Uterus (tissue), 2 donors: ENCODE measurements around the gene PHLPP2.

Experiments used
- POLR2A ChIP-seq, 2 donors: fragments of 450-650 bp; IDR thresholded peaks; one replicate each; pipeline ENCODE4 v1.6.1; 2016; ENCODE audit warnings: antibody characterized with exemption in 2 of 2, mild to moderate bottlenecking in 1 of 2, moderate library complexity in 1 of 2
- TF ChIP-seq, protein P1 (sequence below), 4 experiments: fragments of 200-600 bp in 2 of 4; fragments of 450-650 bp in 2 of 4; sonication (generic) in 2 of 4; IDR thresholded peaks; one replicate each; pipeline ENCODE4 v1.5.1; 2016 to 2019; ENCODE audit warnings: antibody characterized with exemption in 4 of 4, mild to moderate bottlenecking in 2 of 4, moderate library complexity in 1 of 4

DNA sequence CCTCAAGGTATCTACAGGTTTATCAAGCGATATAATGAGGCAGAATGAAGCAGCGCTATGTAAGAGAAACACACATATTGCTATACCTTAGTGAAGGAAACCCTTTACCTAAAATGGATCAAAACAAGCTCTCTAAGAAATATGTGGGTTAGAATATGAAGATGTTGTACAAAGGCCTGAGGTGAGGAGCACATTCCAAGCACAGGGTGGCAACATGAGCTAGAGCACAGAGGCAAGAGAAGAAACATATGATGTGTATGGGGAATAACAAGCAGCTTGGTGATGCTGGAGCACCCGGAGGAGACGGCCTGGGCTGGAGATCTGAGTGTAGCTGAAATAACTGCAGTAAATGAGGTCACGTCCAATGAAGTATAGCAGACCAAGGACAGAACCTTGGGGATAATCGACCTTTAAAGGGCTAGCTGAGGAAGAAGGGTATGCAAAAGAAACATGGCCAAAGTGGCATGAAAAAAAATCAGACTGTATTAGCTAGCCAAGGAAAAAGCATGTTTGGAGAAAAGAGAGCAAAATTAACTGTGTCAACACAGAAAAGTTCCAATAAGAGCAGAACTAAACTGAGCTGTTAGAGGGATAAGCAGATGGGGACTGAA lies 54.5 kb downstream of the PHLPP2 start:
- TF ChIP-seq POLR2A (IDR thresholded peaks at IDR 0.05), result no peak
- TF ChIP-seq, protein P1, sequence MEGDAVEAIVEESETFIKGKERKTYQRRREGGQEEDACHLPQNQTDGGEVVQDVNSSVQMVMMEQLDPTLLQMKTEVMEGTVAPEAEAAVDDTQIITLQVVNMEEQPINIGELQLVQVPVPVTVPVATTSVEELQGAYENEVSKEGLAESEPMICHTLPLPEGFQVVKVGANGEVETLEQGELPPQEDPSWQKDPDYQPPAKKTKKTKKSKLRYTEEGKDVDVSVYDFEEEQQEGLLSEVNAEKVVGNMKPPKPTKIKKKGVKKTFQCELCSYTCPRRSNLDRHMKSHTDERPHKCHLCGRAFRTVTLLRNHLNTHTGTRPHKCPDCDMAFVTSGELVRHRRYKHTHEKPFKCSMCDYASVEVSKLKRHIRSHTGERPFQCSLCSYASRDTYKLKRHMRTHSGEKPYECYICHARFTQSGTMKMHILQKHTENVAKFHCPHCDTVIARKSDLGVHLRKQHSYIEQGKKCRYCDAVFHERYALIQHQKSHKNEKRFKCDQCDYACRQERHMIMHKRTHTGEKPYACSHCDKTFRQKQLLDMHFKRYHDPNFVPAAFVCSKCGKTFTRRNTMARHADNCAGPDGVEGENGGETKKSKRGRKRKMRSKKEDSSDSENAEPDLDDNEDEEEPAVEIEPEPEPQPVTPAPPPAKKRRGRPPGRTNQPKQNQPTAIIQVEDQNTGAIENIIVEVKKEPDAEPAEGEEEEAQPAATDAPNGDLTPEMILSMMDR (IDR thresholded peaks at IDR 0.05), result no peak
